ENCODE data around the gene CNTNAP3. TPM values are rescaled to one million over a fixed set of nuclear protein-coding genes. Genes with fewer than 3 reads are reported as not detected.

CNTNAP3 gene
- total RNA-seq, 1 experiment from 2014 or later, result 18.0 TPM

Other genes with a start within 250 kb of the CNTNAP3 start
- not detected in 2 replicates for gene SPATA31A1, start 67.5 kb upstream of the CNTNAP3 start, total RNA-seq (2014; rRNA removed; shearing (Covaris generic))